A673 (cell line): ENCODE measurements around the gene SLC44A3. TPM values are rescaled to one million over a fixed set of nuclear protein-coding genes. Genes with fewer than 3 reads are reported as not detected.
A peak's percentile ranks its signal among the peaks of the same experiment; 100 is the strongest.

Source experiments
- BruUV-seq: library from RNA; stranded (reverse); fragments of 400-500 nt; replicated peaks from 2 replicates; lab custom pipeline; 2021; lab: Mats Ljungman, UMichigan
- CTCF ChIA-PET: fragments of 300-600 bp; sonication (Branson Sonifier 250); formaldehyde crosslinking; loops from one replicate; lab custom pipeline; 2022; ENCODE audit warnings: antibody characterized with exemption; lab: Charles Lee
- POLR2A ChIA-PET: fragments of 300-600 bp; sonication (Branson Sonifier 250); formaldehyde crosslinking; loops from one replicate; lab custom pipeline; 2022; ENCODE audit warnings: antibody characterized with exemption; ENCODE audit not compliant: low non-redundant PET; lab: Charles Lee
- DNase-seq: peaks from one replicate; pipeline ENCODE4 v3.0.0-alpha.2; 2015; ENCODE audit warnings: low spot score
- H3K27ac ChIP-seq: fragments of 200-600 bp; sonication (generic); 2 replicates; pipeline ENCODE4 v1.5.1; 2016; ENCODE audit warnings: mixed run types, low read depth, mild to moderate bottlenecking, mixed read lengths, antibody characterized with exemption, low read length; ENCODE audit not compliant: poor library complexity, severe bottlenecking
- H3K27me3 ChIP-seq: fragments of 200-600 bp; sonication (generic); replicated peaks from 2 replicates; pipeline ENCODE4 v1.6.1; 2017; ENCODE audit warnings: mixed run types, low read depth, mild to moderate bottlenecking, mixed read lengths, antibody characterized with exemption, low read length; ENCODE audit not compliant: insufficient read depth, poor library complexity
- H3K36me3 ChIP-seq: fragments of 200-600 bp; sonication (generic); 2 replicates; pipeline ENCODE4 v1.6.1; 2016; ENCODE audit warnings: mixed run types, mild to moderate bottlenecking, mixed read lengths, antibody characterized with exemption, low read length; ENCODE audit not compliant: insufficient read depth, poor library complexity, severe bottlenecking
- H3K4me1 ChIP-seq: fragments of 200-600 bp; sonication (generic); 2 replicates; pipeline ENCODE4 v1.6.1; 2017; ENCODE audit warnings: mixed run types, mild to moderate bottlenecking, mixed read lengths, antibody characterized with exemption, low read length; ENCODE audit not compliant: insufficient read depth, poor library complexity, severe bottlenecking
- H3K4me3 ChIP-seq: fragments of 200-600 bp; sonication (generic); 2 replicates; pipeline ENCODE4 v1.5.1; 2016; ENCODE audit warnings: low read depth, mixed run types, mild to moderate bottlenecking, mixed read lengths, low read length; ENCODE audit not compliant: poor library complexity, severe bottlenecking
- H3K9me3 ChIP-seq: fragments of 200-600 bp; sonication (generic); 2 replicates; pipeline ENCODE4 v1.6.1; 2016; ENCODE audit warnings: mixed run types, low read depth, mild to moderate bottlenecking, mixed read lengths, antibody characterized with exemption, low read length; ENCODE audit not compliant: poor library complexity, severe bottlenecking
- CTCF ChIP-seq: fragments of 300-800, 200-600 bp; sonication (generic); conservative IDR thresholded peaks from 2 replicates; pipeline ENCODE4 v1.5.1; 2017; ENCODE audit warnings: low read depth, mild to moderate bottlenecking, antibody characterized with exemption, low read length, moderate library complexity, mixed read lengths
- EZH2 ChIP-seq: fragments of 200-600 bp; sonication (generic); IDR thresholded peaks from 2 replicates; pipeline ENCODE4 v1.6.1; 2017; ENCODE audit warnings: borderline replicate concordance, low read depth, mild to moderate bottlenecking, mixed read lengths, antibody characterized with exemption, low read length; ENCODE audit not compliant: poor library complexity, severe bottlenecking
- intact Hi-C: fragments of 100-400 bp; cut with micrococcal nuclease; formaldehyde crosslinking; loops from one replicate; pipeline ENCODE4 v1.10.0; 2022; ENCODE audit not compliant: unreplicated experiment
- total RNA-seq: library from RNA; stranded (reverse); gene quantifications from 2 replicates; pipeline ENCODE4 v1.2.3, GENCODE V29; 2021

SLC44A3 gene
- total RNA-seq, 1 experiment from 2014 or later = not detected

- Histone ChIP-seq H3K36me3 (no peaks in the 10 kb centered on the region), H3K27me3 (peaks cover 38% of the 10 kb centered on the region), H3K4me3 (no peak overlapping the region), H3K27ac (no peak overlapping the region), H3K4me1 (no peaks in the 10 kb centered on the region), H3K9me3 (no peaks in the 10 kb centered on the region)
- BruUV-seq = no TSS peak
- intact Hi-C loops = no loop called here
- no peak for TF ChIP-seq CTCF
- no peak for TF ChIP-seq EZH2
- DNase-seq = no peak
- ChIA-PET POLR2A (no interaction called here), CTCF (no interaction called here)
Measured at GRCh38 chr1:94817712-94818111, 2.4 kb upstream of the SLC44A3 start.

- H3K27me3 ChIP-seq = peaks cover 42% of the 10 kb centered on the region
- POLR2A ChIA-PET = no interaction called here
- no peaks in the 10 kb centered on the region for H3K9me3 ChIP-seq
- intact Hi-C loops = no loop called here
- no peak for TF ChIP-seq CTCF
- no peak for TF ChIP-seq EZH2
- H3K4me3 ChIP-seq = peak overlapping the region; percentile 45
- DNase-seq = no peak
- no peak overlapping the region for H3K27ac ChIP-seq
- BruUV-seq = no TSS peak
- CTCF ChIA-PET = interaction anchor here (0.6 kb wide), 1 partner anchor 35 kb away, joined by 5 read pairs; no protein-coding TSS in a partner anchor
- H3K36me3 ChIP-seq = no peaks in the 10 kb centered on the region
- no peaks in the 10 kb centered on the region for H3K4me1 ChIP-seq
Measured at GRCh38 chr1:94819238-94819944, 766 bp upstream of the SLC44A3 start.

- TF ChIP-seq CTCF (no peak), EZH2 (no peak)
- H3K4me1 ChIP-seq = no peaks in the 10 kb centered on the region
- H3K9me3 ChIP-seq = no peaks in the 10 kb centered on the region
- no TSS peak for BruUV-seq
- no peak overlapping the region for H3K27ac ChIP-seq
- ChIA-PET CTCF (no interaction called here), POLR2A (no interaction called here)
- intact Hi-C loops = no loop called here
- no peak for DNase-seq
- H3K27me3 ChIP-seq = peaks cover 38% of the 10 kb centered on the region
- no peak overlapping the region for H3K4me3 ChIP-seq
- no peaks in the 10 kb centered on the region for H3K36me3 ChIP-seq
Measured at GRCh38 chr1:94820936-94821335, 779 bp downstream of the SLC44A3 start.
